ENCODE measurements around the gene BMERB1. TPM values are rescaled to one million over a fixed set of nuclear protein-coding genes. Genes with fewer than 3 reads are reported as not detected.

Gene BMERB1
- total and polyA plus RNA-seq, 9 of the 15 experiments (the other 6 are each of a cell fraction or from before 2014, with no cell fraction given), result 0.29 to 2.9 (median 0.94) TPM

DNA sequence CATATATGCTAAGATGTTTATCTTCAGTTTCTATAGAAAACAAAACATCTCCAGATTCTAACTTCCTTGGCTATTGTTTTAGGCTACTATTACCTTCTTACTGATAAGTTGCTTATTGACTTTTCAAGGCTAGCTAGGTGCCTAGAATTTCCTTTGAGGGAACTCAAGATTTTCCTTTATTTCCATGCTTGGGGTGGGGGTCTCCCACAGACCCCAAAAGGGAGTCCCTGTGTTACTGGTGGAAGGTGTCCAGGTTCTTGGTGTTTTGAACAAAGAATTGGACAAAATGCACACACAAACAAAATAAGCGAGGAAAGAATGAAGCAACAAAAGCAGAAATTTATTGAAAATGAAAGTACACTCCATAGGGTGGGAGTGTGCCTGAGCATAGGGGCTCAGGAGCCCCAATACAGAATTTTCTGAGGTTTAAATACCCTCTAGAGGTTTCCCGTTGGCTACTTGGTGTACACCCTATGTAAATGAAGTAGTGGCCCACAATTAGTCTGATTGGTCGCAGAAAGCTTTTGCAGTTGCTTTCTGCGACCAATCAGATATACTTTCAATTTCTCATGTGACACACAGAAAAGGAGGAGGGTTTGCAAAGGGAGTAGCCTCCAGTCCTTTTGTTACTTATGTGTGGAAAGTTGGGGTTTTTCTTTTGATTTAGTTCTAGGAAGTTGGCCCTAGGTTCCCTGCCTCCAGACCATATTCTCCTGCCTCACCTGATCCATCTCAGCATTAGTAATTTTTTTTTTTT is 141.1 kb downstream of the BMERB1 start (continued):
- TF ChIP-seq MIER1 (IDR thresholded peaks at IDR 0.05; ENCODE audit: low read depth) (no peak), PTRF (tag; IDR thresholded peaks at IDR 0.05) (no peak), SUPT5H (IDR thresholded peaks at IDR 0.05) (peak; percentile 60; the same call in 1 of the 2 replicates), SRSF1 (IDR thresholded peaks at IDR 0.05; ENCODE audit: low read depth, low read length) (no peak), ZFP36 (IDR thresholded peaks at IDR 0.05; ENCODE audit: low read depth, low read length, partially characterized antibody) (no peak), ZNF766 (CRISPR knock-in tag; conservative IDR thresholded peaks at IDR 0.05) (peak; percentile 86), U2AF2 (optimal IDR thresholded peaks at IDR 0.05; ENCODE audit: low read depth, low read length) (no peak), RBFOX2 (IDR thresholded peaks at IDR 0.05; ENCODE audit: low read depth, low read length) (peak; percentile 34), SIN3A (IDR thresholded peaks at IDR 0.05; ENCODE audit: borderline replicate concordance in 2 of 2, control insufficient read depth in 1 of 2, low read depth in 2 of 2, low read length in 2 of 2) (0 out of 4 replicates have a peak, but pooled peaks of 1 of the 2 experiments have one; percentile 18)
- TF ChIP-seq, protein P1, sequence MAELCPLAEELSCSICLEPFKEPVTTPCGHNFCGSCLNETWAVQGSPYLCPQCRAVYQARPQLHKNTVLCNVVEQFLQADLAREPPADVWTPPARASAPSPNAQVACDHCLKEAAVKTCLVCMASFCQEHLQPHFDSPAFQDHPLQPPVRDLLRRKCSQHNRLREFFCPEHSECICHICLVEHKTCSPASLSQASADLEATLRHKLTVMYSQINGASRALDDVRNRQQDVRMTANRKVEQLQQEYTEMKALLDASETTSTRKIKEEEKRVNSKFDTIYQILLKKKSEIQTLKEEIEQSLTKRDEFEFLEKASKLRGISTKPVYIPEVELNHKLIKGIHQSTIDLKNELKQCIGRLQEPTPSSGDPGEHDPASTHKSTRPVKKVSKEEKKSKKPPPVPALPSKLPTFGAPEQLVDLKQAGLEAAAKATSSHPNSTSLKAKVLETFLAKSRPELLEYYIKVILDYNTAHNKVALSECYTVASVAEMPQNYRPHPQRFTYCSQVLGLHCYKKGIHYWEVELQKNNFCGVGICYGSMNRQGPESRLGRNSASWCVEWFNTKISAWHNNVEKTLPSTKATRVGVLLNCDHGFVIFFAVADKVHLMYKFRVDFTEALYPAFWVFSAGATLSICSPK (IDR thresholded peaks at IDR 0.05; ENCODE audit: borderline replicate concordance), result no peak
- TF ChIP-seq, protein P2, sequence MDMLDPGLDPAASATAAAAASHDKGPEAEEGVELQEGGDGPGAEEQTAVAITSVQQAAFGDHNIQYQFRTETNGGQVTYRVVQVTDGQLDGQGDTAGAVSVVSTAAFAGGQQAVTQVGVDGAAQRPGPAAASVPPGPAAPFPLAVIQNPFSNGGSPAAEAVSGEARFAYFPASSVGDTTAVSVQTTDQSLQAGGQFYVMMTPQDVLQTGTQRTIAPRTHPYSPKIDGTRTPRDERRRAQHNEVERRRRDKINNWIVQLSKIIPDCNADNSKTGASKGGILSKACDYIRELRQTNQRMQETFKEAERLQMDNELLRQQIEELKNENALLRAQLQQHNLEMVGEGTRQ (CRISPR knock-in tag; IDR thresholded peaks at IDR 0.05), result peak; percentile 34; the same call in 1 of the 2 replicates
- TF ChIP-seq, protein P3, sequence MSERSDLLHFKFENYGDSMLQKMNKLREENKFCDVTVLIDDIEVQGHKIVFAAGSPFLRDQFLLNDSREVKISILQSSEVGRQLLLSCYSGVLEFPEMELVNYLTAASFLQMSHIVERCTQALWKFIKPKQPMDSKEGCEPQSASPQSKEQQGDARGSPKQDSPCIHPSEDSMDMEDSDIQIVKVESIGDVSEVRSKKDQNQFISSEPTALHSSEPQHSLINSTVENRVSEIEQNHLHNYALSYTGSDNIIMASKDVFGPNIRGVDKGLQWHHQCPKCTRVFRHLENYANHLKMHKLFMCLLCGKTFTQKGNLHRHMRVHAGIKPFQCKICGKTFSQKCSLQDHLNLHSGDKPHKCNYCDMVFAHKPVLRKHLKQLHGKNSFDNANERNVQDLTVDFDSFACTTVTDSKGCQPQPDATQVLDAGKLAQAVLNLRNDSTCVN (CRISPR knock-in tag; IDR thresholded peaks at IDR 0.05), result 0 out of 2 replicates have a peak, but pooled peaks have one; percentile 4
- TF ChIP-seq, protein P4, sequence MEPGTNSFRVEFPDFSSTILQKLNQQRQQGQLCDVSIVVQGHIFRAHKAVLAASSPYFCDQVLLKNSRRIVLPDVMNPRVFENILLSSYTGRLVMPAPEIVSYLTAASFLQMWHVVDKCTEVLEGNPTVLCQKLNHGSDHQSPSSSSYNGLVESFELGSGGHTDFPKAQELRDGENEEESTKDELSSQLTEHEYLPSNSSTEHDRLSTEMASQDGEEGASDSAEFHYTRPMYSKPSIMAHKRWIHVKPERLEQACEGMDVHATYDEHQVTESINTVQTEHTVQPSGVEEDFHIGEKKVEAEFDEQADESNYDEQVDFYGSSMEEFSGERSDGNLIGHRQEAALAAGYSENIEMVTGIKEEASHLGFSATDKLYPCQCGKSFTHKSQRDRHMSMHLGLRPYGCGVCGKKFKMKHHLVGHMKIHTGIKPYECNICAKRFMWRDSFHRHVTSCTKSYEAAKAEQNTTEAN (CRISPR knock-in tag; IDR thresholded peaks at IDR 0.05), result no peak
- TF ChIP-seq, protein P5, sequence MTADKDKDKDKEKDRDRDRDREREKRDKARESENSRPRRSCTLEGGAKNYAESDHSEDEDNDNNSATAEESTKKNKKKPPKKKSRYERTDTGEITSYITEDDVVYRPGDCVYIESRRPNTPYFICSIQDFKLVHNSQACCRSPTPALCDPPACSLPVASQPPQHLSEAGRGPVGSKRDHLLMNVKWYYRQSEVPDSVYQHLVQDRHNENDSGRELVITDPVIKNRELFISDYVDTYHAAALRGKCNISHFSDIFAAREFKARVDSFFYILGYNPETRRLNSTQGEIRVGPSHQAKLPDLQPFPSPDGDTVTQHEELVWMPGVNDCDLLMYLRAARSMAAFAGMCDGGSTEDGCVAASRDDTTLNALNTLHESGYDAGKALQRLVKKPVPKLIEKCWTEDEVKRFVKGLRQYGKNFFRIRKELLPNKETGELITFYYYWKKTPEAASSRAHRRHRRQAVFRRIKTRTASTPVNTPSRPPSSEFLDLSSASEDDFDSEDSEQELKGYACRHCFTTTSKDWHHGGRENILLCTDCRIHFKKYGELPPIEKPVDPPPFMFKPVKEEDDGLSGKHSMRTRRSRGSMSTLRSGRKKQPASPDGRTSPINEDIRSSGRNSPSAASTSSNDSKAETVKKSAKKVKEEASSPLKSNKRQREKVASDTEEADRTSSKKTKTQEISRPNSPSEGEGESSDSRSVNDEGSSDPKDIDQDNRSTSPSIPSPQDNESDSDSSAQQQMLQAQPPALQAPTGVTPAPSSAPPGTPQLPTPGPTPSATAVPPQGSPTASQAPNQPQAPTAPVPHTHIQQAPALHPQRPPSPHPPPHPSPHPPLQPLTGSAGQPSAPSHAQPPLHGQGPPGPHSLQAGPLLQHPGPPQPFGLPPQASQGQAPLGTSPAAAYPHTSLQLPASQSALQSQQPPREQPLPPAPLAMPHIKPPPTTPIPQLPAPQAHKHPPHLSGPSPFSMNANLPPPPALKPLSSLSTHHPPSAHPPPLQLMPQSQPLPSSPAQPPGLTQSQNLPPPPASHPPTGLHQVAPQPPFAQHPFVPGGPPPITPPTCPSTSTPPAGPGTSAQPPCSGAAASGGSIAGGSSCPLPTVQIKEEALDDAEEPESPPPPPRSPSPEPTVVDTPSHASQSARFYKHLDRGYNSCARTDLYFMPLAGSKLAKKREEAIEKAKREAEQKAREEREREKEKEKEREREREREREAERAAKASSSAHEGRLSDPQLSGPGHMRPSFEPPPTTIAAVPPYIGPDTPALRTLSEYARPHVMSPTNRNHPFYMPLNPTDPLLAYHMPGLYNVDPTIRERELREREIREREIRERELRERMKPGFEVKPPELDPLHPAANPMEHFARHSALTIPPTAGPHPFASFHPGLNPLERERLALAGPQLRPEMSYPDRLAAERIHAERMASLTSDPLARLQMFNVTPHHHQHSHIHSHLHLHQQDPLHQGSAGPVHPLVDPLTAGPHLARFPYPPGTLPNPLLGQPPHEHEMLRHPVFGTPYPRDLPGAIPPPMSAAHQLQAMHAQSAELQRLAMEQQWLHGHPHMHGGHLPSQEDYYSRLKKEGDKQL (CRISPR knock-in tag; IDR thresholded peaks at IDR 0.05; ENCODE audit: borderline replicate concordance), result no peak

Measured in K562 (cell line).